PC-9 (cell line): ENCODE data around the gene OTOP1.

Experiments
- CTCF ChIP-seq: fragments of 200-600 bp; sonication (generic); conservative IDR thresholded peaks from 2 replicates; pipeline ENCODE4 v1.6.1; 2017; ENCODE audit warnings: mixed run types, antibody characterized with exemption, mild to moderate bottlenecking, moderate library complexity
- EZH2 ChIP-seq: fragments of 200-600 bp; sonication (generic); IDR thresholded peaks from 2 replicates; pipeline ENCODE4 v1.8.0; 2017; ENCODE audit warnings: antibody characterized with exemption, low read depth

- TF ChIP-seq CTCF (no peak), EZH2 (no peak)
Observed at GRCh38 chr4:4228356-4228668, 1.6 kb upstream of the OTOP1 start.
